Endothelial cell of umbilical vein (primary cell): ENCODE results near the gene POLR2J2. TPM values are rescaled to one million over a fixed set of nuclear protein-coding genes. Genes with fewer than 3 reads are reported as not detected.
"Not testable (repeated sequence)": the region's sequence is repeated elsewhere in the genome, so short reads cannot be mapped to it uniquely, and the experiment has no call there.

Experiments
- BruUV-seq: library from RNA; stranded (reverse); fragments of 400-500 nt; replicated peaks from 2 replicates; lab custom pipeline; 2021; lab: Mats Ljungman, UMichigan
- CTCF ChIA-PET: fragments of 300-600, 350-600 bp; sonication (Branson Sonifier 250); formaldehyde crosslinking; loops from one replicate; lab custom pipeline; 2021; ENCODE audit warnings: antibody characterized with exemption, inconsistent platforms; lab: Charles Lee
- POLR2A ChIA-PET: fragments of 300-600, 350-600 bp; sonication (Branson Sonifier 250); formaldehyde crosslinking; loops from one replicate; lab custom pipeline; 2021; ENCODE audit warnings: antibody characterized with exemption, inconsistent platforms; lab: Charles Lee
- DNase-seq: peaks from one replicate; pipeline ENCODE4 v3.0.0-alpha.2; 2011; ENCODE audit warnings: low read depth, low spot score
- FAIRE-seq: peaks from 2 replicates; lab custom pipeline; 2011; peaks lifted over from hg19 to GRCh38; lab: Jason Lieb, UNC
- H2AFZ ChIP-seq: 2 replicates; pipeline ENCODE4 v1.6.0; 2012; ENCODE audit warnings: low read depth, low read length, control low read depth, inconsistent platforms
- H3K27ac ChIP-seq: 2 replicates; pipeline ENCODE4 v1.5.1; 2011; ENCODE audit warnings: low read depth, mild to moderate bottlenecking, control low read depth, low read length, moderate library complexity; ENCODE audit not compliant: insufficient read depth
- H3K27me3 ChIP-seq, 2 experiments: 2 replicates each; pipeline versions ENCODE4 v1.6.0 to v1.6.1; 2011; ENCODE audit warnings: low read length in 2 of 2, mixed read lengths in 1 of 2; ENCODE audit not compliant: control insufficient read depth in 2 of 2, insufficient read depth in 2 of 2
- H3K36me3 ChIP-seq, 2 experiments: 2 replicates in 1 of 2; 3 replicates in 1 of 2; pipeline ENCODE4 v1.5.1; 2011; ENCODE audit warnings: low read length in 2 of 2, mild to moderate bottlenecking in 1 of 2, moderate library complexity in 1 of 2; ENCODE audit not compliant: control insufficient read depth in 2 of 2, insufficient read depth in 2 of 2; ENCODE audit errors: extremely low read depth in 1 of 2
- H3K4me1 ChIP-seq: 3 replicates; pipeline ENCODE4 v1.5.1; 2011; ENCODE audit warnings: mild to moderate bottlenecking, low read length; ENCODE audit not compliant: control insufficient read depth, insufficient read depth; ENCODE audit errors: extremely low read depth
- H3K4me2 ChIP-seq: 2 replicates; pipeline ENCODE4 v1.6.1; 2011; ENCODE audit warnings: low read length, control low read depth, mixed read lengths; ENCODE audit not compliant: insufficient read depth
- H3K4me3 ChIP-seq, 3 experiments: fragments of 200-600 bp in 1 of 3; sonication (generic), shearing (Covaris generic) in 1 of 3; replicated peaks in 1 of 3; 2 replicates each; pipeline ENCODE4 v1.5.1; 2011 to 2016; ENCODE audit warnings: control low read depth in 3 of 3, low read length in 3 of 3, mild to moderate bottlenecking in 2 of 3, inconsistent platforms in 1 of 3, low read depth in 1 of 3, moderate library complexity in 1 of 3; ENCODE audit not compliant: insufficient read depth in 1 of 3
- H3K79me2 ChIP-seq: 2 replicates; pipeline ENCODE4 v1.6.0; 2012; ENCODE audit warnings: low read length, inconsistent platforms; ENCODE audit not compliant: control insufficient read depth, insufficient read depth
- H3K9ac ChIP-seq: replicated peaks from 2 replicates; pipeline ENCODE3; 2011; ENCODE audit warnings: low read length, control low read depth; ENCODE audit not compliant: insufficient read depth; ENCODE audit errors: extremely low read depth
- H3K9me1 ChIP-seq: replicated peaks from 3 replicates; pipeline ENCODE4 v1.6.0; 2011; ENCODE audit warnings: mild to moderate bottlenecking, low read length; ENCODE audit not compliant: control insufficient read depth, insufficient read depth; ENCODE audit errors: extremely low read depth
- H3K9me3 ChIP-seq: replicated peaks from 2 replicates; pipeline ENCODE4 v1.5.1; 2012; ENCODE audit warnings: low read length, inconsistent platforms; ENCODE audit not compliant: control insufficient read depth, insufficient read depth
- H4K20me1 ChIP-seq: replicated peaks from 2 replicates; pipeline ENCODE3; 2011; ENCODE audit warnings: mild to moderate bottlenecking, low read length; ENCODE audit not compliant: control insufficient read depth, insufficient read depth; ENCODE audit errors: extremely low read depth
- dilution Hi-C: fragments of 300-500 bp; cut with MboI; formaldehyde crosslinking; loops from one replicate; pipeline ENCODE4 v1.15.0; 2019; ENCODE audit warnings: low sequenced_read_pairs; ENCODE audit not compliant: extremely low pct_ligation_motif_present
- intact Hi-C: fragments of 100-400 bp; cut with micrococcal nuclease; formaldehyde crosslinking; loops from one replicate; pipeline ENCODE4 v1.10.0; 2022
- polyA plus RNA-seq, 4 experiments: library from polyadenylated mRNA; depleted of rRNA in 3 of 4; stranded (reverse) in 3 of 4; unstranded in 1 of 4; fragments of >200 nt; gene quantifications; 2 replicates each; pipeline versions ENCODE4 v1.2.1 to v1.2.3, GENCODE V29; 2011 to 2012; ENCODE audit warnings: missing spikeins in 1 of 4
- total RNA-seq: library from RNA; stranded (reverse); gene quantifications from 2 replicates; pipeline ENCODE4 v1.2.3, GENCODE V29; 2021

The POLR2J2 gene
- total and polyA plus RNA-seq, 2 donors (not counting 3 experiments of a cell fraction or from before 2014, with no cell fraction given), result 1.3 to 21.3 TPM

DNA sequence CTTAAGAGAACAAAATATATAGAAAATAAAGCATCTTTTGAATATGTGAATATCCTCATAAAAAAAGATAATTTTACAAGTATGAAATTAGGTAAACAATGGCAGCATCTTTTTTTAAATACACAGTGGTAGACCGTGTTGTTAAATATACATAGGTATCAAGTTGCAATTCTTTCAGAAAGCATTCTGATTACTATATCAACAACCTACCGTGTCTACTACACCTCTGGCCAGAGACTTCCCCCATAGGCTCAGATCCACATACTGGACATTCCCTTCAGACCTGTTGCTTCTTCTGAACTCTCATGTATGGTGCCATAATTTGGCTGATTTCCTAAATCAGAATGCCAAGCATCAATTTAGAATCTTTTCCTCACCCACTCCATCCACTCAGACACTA is 22.5 kb upstream of the POLR2J2 start:
- POLR2A ChIA-PET, DNase-seq, H3K36me3 ChIP-seq, dilution Hi-C loops, BruUV-seq, H2AFZ ChIP-seq, H3K4me1 ChIP-seq, H3K79me2 ChIP-seq, H3K9ac ChIP-seq, H3K4me3 ChIP-seq, H3K9me1 ChIP-seq, CTCF ChIA-PET, intact Hi-C loops, H3K9me3 ChIP-seq, H4K20me1 ChIP-seq, H3K27me3 ChIP-seq, FAIRE-seq, H3K27ac ChIP-seq, H3K4me2 ChIP-seq: not testable (repeated sequence)

- H3K79me2 ChIP-seq, BruUV-seq, DNase-seq, H3K4me2 ChIP-seq, H3K9me1 ChIP-seq, H3K36me3 ChIP-seq, H3K4me1 ChIP-seq, H2AFZ ChIP-seq, H3K9ac ChIP-seq, POLR2A ChIA-PET, H3K4me3 ChIP-seq, CTCF ChIA-PET, intact Hi-C loops, FAIRE-seq, dilution Hi-C loops, H4K20me1 ChIP-seq, H3K27me3 ChIP-seq, H3K27ac ChIP-seq, H3K9me3 ChIP-seq: not testable (repeated sequence)
These were observed 19.1 kb upstream of the POLR2J2 start for GRCh38 chr7:102690602-102691001.

DNA sequence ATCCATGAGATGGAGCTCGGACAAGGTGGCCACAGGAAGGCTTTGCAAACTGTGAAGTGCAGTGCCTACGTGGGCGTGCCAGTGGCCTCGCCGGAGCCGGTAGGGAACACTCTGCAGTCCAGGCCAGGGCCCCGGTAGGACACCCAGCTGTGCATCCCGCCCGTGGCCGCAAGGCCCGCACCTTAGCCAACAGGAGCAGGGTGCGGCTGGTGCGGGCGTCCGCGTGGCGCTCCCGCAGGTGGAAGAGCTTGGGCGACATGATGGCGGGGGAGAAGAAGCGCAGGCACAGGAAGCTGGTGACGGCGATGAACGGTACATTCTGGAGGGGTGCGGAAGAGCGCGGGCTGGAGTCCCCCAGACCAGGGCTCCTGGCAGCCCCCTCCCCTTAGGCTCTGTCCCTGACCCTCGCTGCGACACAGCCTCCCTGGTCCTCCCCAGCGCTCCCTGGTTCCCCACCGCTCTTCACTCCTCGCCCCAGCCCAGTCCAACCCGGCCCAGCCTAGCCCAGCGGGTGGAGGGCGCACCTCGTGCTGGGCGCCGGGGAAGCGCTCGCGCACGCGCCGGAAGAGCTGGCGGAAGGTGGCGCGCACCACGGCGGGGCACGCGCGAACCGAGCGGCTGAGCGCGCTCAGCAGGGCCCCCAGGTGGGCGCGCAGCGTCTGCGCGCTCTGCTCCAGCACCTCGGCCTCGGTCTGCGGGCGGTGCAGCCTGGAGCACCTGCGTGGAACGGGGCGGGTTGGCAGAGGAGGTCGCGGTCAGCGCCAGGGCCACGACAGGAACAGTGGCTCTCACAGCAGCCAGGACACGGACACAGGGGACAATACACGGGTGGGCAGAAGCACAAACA is 18.2 kb upstream of the POLR2J2 start:
- POLR2A ChIA-PET, BruUV-seq, H2AFZ ChIP-seq, H3K79me2 ChIP-seq, H3K4me2 ChIP-seq, intact Hi-C loops, H3K27me3 ChIP-seq, H4K20me1 ChIP-seq, H3K27ac ChIP-seq, CTCF ChIA-PET, dilution Hi-C loops, H3K9me3 ChIP-seq, FAIRE-seq, H3K4me1 ChIP-seq, H3K9me1 ChIP-seq, H3K36me3 ChIP-seq, H3K9ac ChIP-seq, DNase-seq: not testable (repeated sequence)
- peak overlapping the region in 1 of 3 experiments; percentile 2 for H3K4me3 ChIP-seq

DNA sequence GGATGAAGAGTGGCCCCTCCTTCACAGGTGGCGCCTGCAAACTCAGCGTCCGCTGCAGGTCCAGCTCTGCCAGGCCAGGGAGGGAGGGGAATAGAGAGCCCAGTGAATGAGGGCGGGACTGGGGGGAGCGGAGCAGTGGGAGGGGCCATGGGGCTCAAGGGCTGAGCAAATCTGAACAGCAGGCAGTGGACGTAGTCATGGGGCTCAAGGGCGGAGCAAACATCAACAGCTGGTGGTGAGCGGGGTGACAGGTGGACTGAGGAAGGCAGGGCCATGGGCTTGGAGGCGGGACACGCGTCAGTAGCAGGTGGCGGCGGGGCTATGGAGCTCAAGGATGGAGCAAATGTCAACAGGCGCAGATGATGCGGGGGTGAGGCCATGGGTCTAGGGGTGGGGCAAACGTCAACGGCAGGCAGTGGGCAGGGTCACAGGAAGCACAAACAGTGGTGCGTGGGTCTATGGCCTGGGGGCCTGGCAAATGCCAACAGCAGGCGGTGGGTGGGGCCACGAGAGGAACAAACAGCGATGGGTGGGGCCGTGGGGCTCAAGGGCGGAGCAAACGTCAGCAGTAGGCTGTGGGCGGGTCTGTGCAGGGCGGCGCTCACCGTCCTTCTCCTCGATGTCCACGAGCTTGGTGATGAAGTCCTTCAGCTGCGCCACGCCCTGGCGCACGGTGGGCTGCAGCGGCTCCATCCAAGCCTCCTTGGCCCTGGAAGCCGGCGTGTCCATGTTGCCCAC is 17.0 kb upstream of the POLR2J2 start:
- H3K4me3 ChIP-seq, dilution Hi-C loops, BruUV-seq, H2AFZ ChIP-seq, H3K4me1 ChIP-seq, CTCF ChIA-PET, H4K20me1 ChIP-seq, H3K79me2 ChIP-seq, H3K9me1 ChIP-seq, H3K27ac ChIP-seq, H3K9ac ChIP-seq, H3K9me3 ChIP-seq, intact Hi-C loops, DNase-seq, H3K27me3 ChIP-seq, H3K36me3 ChIP-seq, POLR2A ChIA-PET, FAIRE-seq, H3K4me2 ChIP-seq: not testable (repeated sequence)
